NCI-H2196 treated with DMSO at 0.1 percent for 48 hours (cell line): ENCODE results near the gene CALR.
A peak's percentile ranks its signal among the peaks of the same experiment; 100 is the strongest.
"Not testable (repeated sequence)": the region's sequence is repeated elsewhere in the genome, so short reads cannot be mapped to it uniquely, and the experiment has no call there.

Experiments used
- DNase-seq: peaks from one replicate; lab custom pipeline; 2025; ENCODE audit not compliant: unreplicated experiment; lab: John Stamatoyannopoulos, UW

Gene CALR

GRCh38 chr19:12976109-12976508 lies 37.7 kb downstream of the CALR start:
- not testable (repeated sequence) for DNase-seq

- no peak for DNase-seq
Measured at GRCh38 chr19:12979974-12980373, 41.6 kb downstream of the CALR start.

- DNase-seq: no peak
Measured at GRCh38 chr19:12982648-12983047, 44.2 kb downstream of the CALR start.

- DNase-seq: no peak
Measured at GRCh38 chr19:12983091-12983490, 44.7 kb downstream of the CALR start.

- DNase-seq: peak; percentile 43
Measured at GRCh38 chr19:12983542-12984142, 45.2 kb downstream of the CALR start.

GRCh38 chr19:12984143-12984627 lies 45.8 kb downstream of the CALR start:
- no peak for DNase-seq

- no peak for DNase-seq
Measured at GRCh38 chr19:12984683-12985048, 46.3 kb downstream of the CALR start.

GRCh38 chr19:12985049-12985776 lies 46.8 kb downstream of the CALR start:
- DNase-seq: no peak

- no peak for DNase-seq
Measured at GRCh38 chr19:12986726-12987125, 48.3 kb downstream of the CALR start.

GRCh38 chr19:12987190-12987589 lies 48.8 kb downstream of the CALR start:
- no peak for DNase-seq

- no peak for DNase-seq
Measured at GRCh38 chr19:12987781-12988180, 49.4 kb downstream of the CALR start.

- no peak for DNase-seq
Measured at GRCh38 chr19:12990431-12990830, 52.0 kb downstream of the CALR start.

- DNase-seq: no peak
Measured at GRCh38 chr19:12990853-12991252, 52.4 kb downstream of the CALR start.

GRCh38 chr19:12991296-12991695 lies 52.9 kb downstream of the CALR start:
- no peak for DNase-seq

GRCh38 chr19:12992729-12993128 lies 54.3 kb downstream of the CALR start:
- DNase-seq: no peak

GRCh38 chr19:12993562-12993961 lies 55.2 kb downstream of the CALR start:
- DNase-seq: no peak
